GM12891 (cell line): ENCODE data around the gene POU3F2.

Experiments used
- POLR2A ChIP-seq: IDR thresholded peaks from 2 replicates; pipeline ENCODE4 v1.6.1; 2011; ENCODE audit warnings: low read depth, low read length, control low read depth
- POLR2AphosphoS5 ChIP-seq: IDR thresholded peaks from 2 replicates; pipeline ENCODE4 v1.6.1; 2011; ENCODE audit warnings: low read depth, low read length, control low read depth
- POU2F2 ChIP-seq: IDR thresholded peaks from 2 replicates; pipeline ENCODE4 v1.6.1; 2011; ENCODE audit warnings: low read depth, mild to moderate bottlenecking, control low read depth, low read length, moderate library complexity
- SPI1 ChIP-seq: IDR thresholded peaks from 2 replicates; pipeline ENCODE4 v1.6.1; 2011; ENCODE audit warnings: low read depth, low read length, control low read depth
- TAF1 ChIP-seq: IDR thresholded peaks from 2 replicates; pipeline ENCODE4 v1.6.1; 2011; ENCODE audit warnings: low read depth, low read length, control low read depth

DNA sequence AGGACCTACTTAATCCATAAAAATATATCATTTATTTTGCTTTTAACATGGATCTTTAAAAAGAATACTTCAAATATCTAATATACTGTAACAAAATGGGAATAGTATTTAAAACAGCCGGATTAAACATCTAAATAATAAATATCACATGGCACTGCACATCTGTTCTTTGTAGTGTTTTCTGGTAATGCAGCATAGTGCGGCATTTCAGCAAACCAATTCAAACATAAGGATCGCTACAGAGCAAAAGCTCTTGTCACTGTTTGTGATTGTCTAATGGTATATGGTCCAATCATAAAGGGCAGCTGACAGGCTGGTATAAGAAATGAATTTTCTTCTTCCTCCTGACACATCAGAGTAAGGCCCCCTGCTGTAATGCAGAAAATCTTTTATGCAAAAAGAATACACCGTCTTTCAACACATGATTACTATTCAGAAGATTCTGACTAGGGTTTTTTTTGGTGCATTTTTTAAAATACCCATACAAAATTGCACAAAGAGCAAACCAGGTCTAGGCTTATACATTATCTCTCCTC lies 40.0 kb upstream of the POU3F2 start:
- TF ChIP-seq POLR2A (no peak), POLR2AphosphoS5 (no peak), TAF1 (no peak), POU2F2 (no peak), SPI1 (no peak)
